ENCODE results near the gene NSF.

The NSF gene

DNA sequence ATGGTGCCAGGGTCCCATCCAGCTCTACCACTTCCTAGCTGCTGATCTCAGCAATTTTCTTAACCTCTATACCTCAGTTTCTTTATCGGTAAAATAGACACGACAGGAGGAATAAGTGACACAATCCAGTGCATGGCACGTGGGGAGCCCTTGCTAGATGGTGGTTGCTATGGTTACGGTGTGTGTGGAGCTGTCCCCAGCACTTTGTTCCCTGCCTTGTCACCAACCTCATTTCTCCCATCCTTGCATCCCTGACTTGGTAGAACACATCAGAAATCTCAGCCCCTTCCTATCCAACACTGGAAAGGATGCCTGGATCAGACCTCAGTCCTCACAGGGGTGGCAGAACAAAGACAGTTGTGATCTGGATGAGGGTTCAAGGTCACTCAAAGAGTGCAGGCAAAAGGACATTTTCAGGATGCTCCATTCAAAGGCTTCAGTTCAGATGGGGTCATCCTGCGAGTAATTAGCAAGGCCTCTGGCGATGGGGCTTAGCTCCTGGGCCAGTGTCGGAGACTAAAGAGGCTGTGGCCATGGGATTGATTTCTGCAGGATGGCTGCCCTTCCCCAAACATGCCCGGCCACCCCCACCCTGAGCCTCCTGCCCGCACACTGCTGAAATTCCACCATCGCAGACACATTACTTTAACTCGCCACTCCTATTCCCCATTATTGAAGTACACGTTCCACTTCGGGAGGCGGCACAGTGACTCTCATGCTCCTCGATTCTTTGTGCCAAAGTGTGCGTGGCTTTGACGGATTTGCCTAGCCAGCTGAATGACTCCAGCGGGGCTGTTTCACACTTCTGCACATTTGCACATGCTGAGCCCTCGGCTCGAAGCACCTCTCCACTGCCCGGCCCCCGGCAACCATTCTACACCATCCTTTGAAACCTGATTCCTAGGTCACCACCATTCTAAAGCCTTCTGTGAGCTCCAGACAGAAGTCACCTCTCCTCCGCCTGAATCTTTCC is 187.8 kb downstream of the NSF start:
- no peak for DNase-seq (ENCODE audit: low read depth)
- H3K4me3 ChIP-seq (ENCODE audit: low read depth, low read length): no peak overlapping the region
- TF ChIP-seq, protein P1, sequence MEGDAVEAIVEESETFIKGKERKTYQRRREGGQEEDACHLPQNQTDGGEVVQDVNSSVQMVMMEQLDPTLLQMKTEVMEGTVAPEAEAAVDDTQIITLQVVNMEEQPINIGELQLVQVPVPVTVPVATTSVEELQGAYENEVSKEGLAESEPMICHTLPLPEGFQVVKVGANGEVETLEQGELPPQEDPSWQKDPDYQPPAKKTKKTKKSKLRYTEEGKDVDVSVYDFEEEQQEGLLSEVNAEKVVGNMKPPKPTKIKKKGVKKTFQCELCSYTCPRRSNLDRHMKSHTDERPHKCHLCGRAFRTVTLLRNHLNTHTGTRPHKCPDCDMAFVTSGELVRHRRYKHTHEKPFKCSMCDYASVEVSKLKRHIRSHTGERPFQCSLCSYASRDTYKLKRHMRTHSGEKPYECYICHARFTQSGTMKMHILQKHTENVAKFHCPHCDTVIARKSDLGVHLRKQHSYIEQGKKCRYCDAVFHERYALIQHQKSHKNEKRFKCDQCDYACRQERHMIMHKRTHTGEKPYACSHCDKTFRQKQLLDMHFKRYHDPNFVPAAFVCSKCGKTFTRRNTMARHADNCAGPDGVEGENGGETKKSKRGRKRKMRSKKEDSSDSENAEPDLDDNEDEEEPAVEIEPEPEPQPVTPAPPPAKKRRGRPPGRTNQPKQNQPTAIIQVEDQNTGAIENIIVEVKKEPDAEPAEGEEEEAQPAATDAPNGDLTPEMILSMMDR (IDR thresholded peaks at IDR 0.05; ENCODE audit: insufficient read depth, low read depth, low read length, missing control alignments): no peak

DNA sequence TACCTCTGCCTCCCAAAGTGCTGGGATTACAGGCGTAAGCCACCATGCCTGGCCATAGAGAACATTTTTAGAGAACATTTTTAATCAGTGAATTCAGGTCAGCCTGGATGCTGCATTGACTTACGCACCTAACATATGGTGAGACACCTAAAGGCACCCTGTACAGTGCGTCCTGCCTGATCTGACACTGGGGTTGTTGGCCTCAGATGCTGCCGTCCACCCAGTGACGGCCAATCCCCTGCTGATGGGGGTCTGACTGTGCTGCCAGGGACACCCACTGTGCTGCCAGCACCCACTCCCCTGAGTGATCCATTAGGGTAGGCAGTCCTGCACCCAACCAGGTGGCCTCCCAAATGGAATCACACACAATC is 189.5 kb downstream of the NSF start:
- DNase-seq (ENCODE audit: low read depth): no peak
- TF ChIP-seq, protein P1 (IDR thresholded peaks at IDR 0.05; ENCODE audit: insufficient read depth, low read depth, low read length, missing control alignments): no peak
- no peak overlapping the region for H3K4me3 ChIP-seq (ENCODE audit: low read depth, low read length)

DNA sequence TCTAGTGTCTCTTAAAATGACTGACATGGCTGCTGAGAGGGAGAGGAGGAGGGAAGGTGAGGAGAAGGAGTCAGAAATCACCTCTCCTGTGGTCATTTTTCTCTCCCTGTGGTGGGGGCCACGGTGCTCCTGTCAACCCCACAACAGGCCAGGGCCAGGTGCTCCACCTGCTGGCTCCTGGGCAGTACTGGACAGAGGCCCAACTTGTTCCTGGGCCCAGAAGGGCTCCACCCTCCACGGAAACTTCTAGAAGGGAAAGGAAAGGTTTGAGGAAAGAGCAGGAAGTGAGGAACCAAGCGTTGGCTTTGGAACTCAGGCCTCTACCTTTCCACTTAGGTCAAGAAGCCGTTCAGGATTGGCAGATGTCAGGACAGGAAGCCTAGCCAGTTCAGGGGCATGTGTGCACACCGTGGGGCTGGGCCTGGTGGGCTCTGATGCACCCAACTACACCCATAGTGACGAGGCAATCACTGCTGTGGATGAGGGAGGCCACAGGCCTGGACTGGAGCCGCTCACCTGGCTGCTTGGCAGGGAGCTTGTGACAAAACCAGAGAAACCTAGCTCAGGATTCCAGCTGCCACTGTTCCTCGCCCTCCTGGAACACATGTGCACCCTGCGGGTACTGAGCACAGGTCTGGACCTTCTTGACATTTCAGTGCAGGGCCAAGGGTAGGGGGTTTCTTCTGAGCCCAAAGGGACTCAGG is 191.9 kb downstream of the NSF start:
- TF ChIP-seq, protein P1 (IDR thresholded peaks at IDR 0.05; ENCODE audit: insufficient read depth, low read depth, low read length, missing control alignments): peak; percentile 50
- DNase-seq (ENCODE audit: low read depth): peak; percentile 38
- no peak overlapping the region for H3K4me3 ChIP-seq (ENCODE audit: low read depth, low read length)

DNA sequence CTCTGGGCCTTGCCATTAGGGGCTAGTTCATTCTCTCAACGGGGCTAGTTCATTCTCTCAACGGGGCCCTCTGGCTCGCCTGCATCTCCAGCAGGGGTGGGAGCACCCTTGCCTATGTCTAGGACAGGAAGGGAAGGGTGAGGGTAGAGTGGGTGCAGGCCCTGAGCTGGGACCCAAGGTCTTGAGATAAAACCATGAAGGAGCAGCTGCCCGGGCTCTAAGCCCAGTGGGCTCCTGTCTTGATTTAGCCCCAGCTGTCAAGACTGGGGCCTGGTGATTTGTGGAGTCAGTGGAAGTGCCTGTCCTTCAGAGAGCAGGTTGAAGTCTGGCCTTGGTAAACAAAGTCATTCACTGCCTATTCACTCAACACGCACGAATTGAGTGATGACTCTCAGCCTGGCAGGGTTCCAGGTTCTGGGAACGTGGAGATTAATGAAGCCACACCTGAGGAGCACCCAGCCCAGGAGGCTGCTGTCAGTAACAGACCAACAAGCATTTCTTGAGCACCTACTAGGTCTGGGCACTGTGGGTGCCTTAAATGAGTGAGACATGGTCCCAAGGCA is 192.6 kb downstream of the NSF start:
- TF ChIP-seq, protein P1 (IDR thresholded peaks at IDR 0.05; ENCODE audit: insufficient read depth, low read depth, low read length, missing control alignments): no peak
- DNase-seq (ENCODE audit: low read depth): no peak
- H3K4me3 ChIP-seq (ENCODE audit: low read depth, low read length): no peak overlapping the region

DNA sequence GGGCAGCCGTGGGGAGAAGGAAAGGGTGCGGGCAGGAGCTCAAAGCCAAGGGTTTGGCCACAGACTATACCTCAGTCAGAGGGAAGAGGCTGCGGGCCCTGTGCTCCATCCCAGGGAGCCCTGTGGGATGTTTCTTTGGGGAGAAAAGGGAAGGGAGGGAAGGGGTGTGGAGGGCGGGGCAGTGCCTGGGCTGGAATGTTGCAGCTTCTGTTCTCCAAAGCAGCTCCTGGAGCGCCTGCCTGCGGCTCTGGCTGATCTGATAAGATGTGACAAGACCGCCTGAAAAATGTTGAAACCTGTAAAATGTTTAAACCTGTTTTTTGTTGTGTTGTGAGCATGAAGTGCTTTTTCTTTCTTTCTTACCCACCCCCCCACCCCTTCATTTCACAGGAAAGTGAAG is 195.2 kb downstream of the NSF start:
- TF ChIP-seq, protein P1 (IDR thresholded peaks at IDR 0.05; ENCODE audit: insufficient read depth, low read depth, low read length, missing control alignments): no peak
- DNase-seq (ENCODE audit: low read depth): no peak
- H3K4me3 ChIP-seq (ENCODE audit: low read depth, low read length): no peak overlapping the region

DNA sequence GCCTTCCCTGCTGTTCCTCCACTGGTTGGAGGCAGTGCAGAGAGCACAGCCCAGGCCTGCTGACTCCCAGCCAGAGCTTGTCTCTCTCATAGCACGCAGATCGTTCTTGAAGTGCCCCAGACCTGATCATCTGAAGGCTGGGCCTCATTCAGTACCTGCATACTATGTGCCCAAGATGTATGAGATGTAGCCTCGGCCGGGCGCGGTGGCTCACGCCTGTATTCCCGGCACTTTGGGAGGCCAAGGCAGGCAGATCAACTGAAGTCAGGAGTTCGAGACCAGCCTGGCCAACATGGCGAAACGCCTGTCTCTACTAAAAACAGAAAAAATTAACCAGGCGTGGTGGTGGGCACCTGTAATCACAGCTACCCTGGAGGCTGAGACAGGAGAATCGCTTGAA is 197.0 kb downstream of the NSF start:
- DNase-seq (ENCODE audit: low read depth): no peak
- TF ChIP-seq, protein P1 (IDR thresholded peaks at IDR 0.05; ENCODE audit: insufficient read depth, low read depth, low read length, missing control alignments): no peak
- H3K4me3 ChIP-seq (ENCODE audit: low read depth, low read length): no peak overlapping the region

All from GM12865 (cell line).